ENCODE measurements around the gene GMDS. TPM values are rescaled to one million over a fixed set of nuclear protein-coding genes. Genes with fewer than 3 reads are reported as not detected.

The GMDS gene
- total and polyA plus RNA-seq, 2 of the 8 experiments (the other 6 are each of a cell fraction or from before 2014, with no cell fraction given) = 16.8 to 50.0 TPM

- H2AK5ac ChIP-seq (ENCODE audit: low read depth, low read length) = no peak overlapping the region
- peaks cover 3% of the 10 kb centered on the region; the same call in 1 of the 2 replicates for H3K23me2 ChIP-seq (ENCODE audit: low read depth, low read length)
- no peak overlapping the region for H4K8ac ChIP-seq (ENCODE audit: extremely low read depth, insufficient read depth, low read length)
- H3K79me1 ChIP-seq (ENCODE audit: low read depth, low read length) = no peaks in the 10 kb centered on the region
- no peak overlapping the region for H3K9ac ChIP-seq (replicated peaks in 1 of 4; ENCODE audit: extremely low read depth in 1 of 4, low read depth in 3 of 4, low read length in 3 of 4)
- H3K79me2 ChIP-seq (ENCODE audit: control insufficient read depth in 1 of 2, insufficient read depth in 2 of 2, low read length in 2 of 2) = no peaks in the 10 kb centered on the region
- H2BK20ac ChIP-seq (ENCODE audit: low read length) = no peak overlapping the region
- H3K23ac ChIP-seq (ENCODE audit: insufficient read length) = no peak overlapping the region
- no peak overlapping the region for H2BK120ac ChIP-seq (replicated peaks; ENCODE audit: low read depth, low read length)
- no peaks in the 10 kb centered on the region for H3K27me3 ChIP-seq (replicated peaks in 1 of 4; ENCODE audit: control insufficient read depth in 3 of 4, extremely low read depth in 1 of 4, insufficient read depth in 3 of 4, low read length in 3 of 4)
- H2AFZ ChIP-seq (ENCODE audit: low read length) = no peak overlapping the region
- no peak overlapping the region for H4K5ac ChIP-seq (ENCODE audit: insufficient read length, low read depth, low read length)
- no peak overlapping the region for H3K14ac ChIP-seq (ENCODE audit: insufficient read length)
- H3K36me3 ChIP-seq (ENCODE audit: control insufficient read depth in 2 of 4, insufficient read depth in 4 of 4, low read length in 3 of 4) = no peaks in the 10 kb centered on the region
- no peak overlapping the region for H2BK15ac ChIP-seq (ENCODE audit: low read length)
- no peak overlapping the region for H3K4me3 ChIP-seq (ENCODE audit: extremely low read depth in 1 of 4, insufficient read depth in 2 of 4, low read depth in 3 of 4, low read length in 4 of 4)
- no peak overlapping the region for H3K27ac ChIP-seq (ENCODE audit: low read depth, low read length)
- WGBS, 2 experiments (ENCODE audit: extremely low coverage in 1 of 2, insufficient coverage in 1 of 2, insufficient read length in 1 of 2, insufficient replicate concordance in 2 of 2, low coverage in 1 of 2, low lambda C conversion rate in 2 of 2, missing lambda C conversion rate in 1 of 2) = 88% methylated on average over 14 of the region's 14 CpGs; no CpG with 5 or more reads in 1 of the 2 experiments
- no peak for TF ChIP-seq KDM5A (IDR thresholded peaks at IDR 0.05; ENCODE audit: low read length)
- no peak for TF ChIP-seq FOSL1 (IDR thresholded peaks at IDR 0.05; ENCODE audit: insufficient read depth, low read depth, low read length)
- no peak for TF ChIP-seq CBX5 (IDR thresholded peaks at IDR 0.05; ENCODE audit: low read depth, low read length)
- no peak for TF ChIP-seq SAP30 (IDR thresholded peaks at IDR 0.05; ENCODE audit: insufficient read depth, insufficient replicate concordance, low read length)
- TF ChIP-seq CEBPB (IDR thresholded peaks at IDR 0.05; ENCODE audit: low read depth, low read length) = no peak
- no peak for TF ChIP-seq SIN3A (conservative IDR thresholded peaks at IDR 0.05 in 1 of 2, IDR thresholded peaks at IDR 0.05 in 1 of 2; ENCODE audit: low read depth in 1 of 2, low read length in 2 of 2)
- TF ChIP-seq SP2 (IDR thresholded peaks at IDR 0.05; ENCODE audit: low read length) = no peak
- no peak overlapping the region for H3K4ac ChIP-seq (replicated peaks; ENCODE audit: insufficient read length, low read depth, low read length)
- H4K20me1 ChIP-seq (replicated peaks in 1 of 2; ENCODE audit: control insufficient read depth in 1 of 2, insufficient read depth in 2 of 2, low read length in 2 of 2) = peaks cover 0 to 3% of the 10 kb centered on the region in 2 experiments
- no peaks in the 10 kb centered on the region for H3K9me3 ChIP-seq (ENCODE audit: insufficient read depth in 2 of 2, low read depth in 1 of 2, low read length in 1 of 2)
- FAIRE-seq (no peak), DNase-seq (ENCODE audit: low read depth in 1 of 2, low spot score in 2 of 2) (peak in 1 of 2 experiments; percentile 4)
- ChIA-PET CTCF (ENCODE audit: partially characterized antibody) (interaction anchor here (0.6 to 2.5 kb wide), 3 partner anchors 11 to 619 kb away, joined by 4 to 13 read pairs (median 5); no protein-coding TSS in a partner anchor), POLR2A (ENCODE audit: partially characterized antibody) (no interaction called here)
- no peak overlapping the region for H3K56ac ChIP-seq (replicated peaks; ENCODE audit: insufficient read length, low read depth, low read length)
- no peak overlapping the region for H3K4me2 ChIP-seq (ENCODE audit: insufficient read depth in 1 of 2, low read depth in 2 of 2, low read length in 2 of 2)
- no peak overlapping the region for H2BK5ac ChIP-seq (ENCODE audit: low read depth, low read length)
- H3K4me1 ChIP-seq (replicated peaks in 1 of 4; ENCODE audit: control insufficient read depth in 3 of 4, insufficient read depth in 4 of 4, low read length in 3 of 4) = no peaks in the 10 kb centered on the region
- no peak overlapping the region for H3K18ac ChIP-seq (ENCODE audit: extremely low read depth, low read length)
- H4K91ac ChIP-seq (replicated peaks; ENCODE audit: insufficient read length, low read length) = no peak overlapping the region
- H2BK12ac ChIP-seq (ENCODE audit: low read depth, low read length) = no peak overlapping the region
These were observed 660.3 kb downstream of the GMDS start for GRCh38 chr6:1584996-1585668.
